SK-N-SH (cell line): ENCODE results near the gene NFX1. TPM values are rescaled to one million over a fixed set of nuclear protein-coding genes. Genes with fewer than 3 reads are reported as not detected.

Experiments used
- CTCF ChIA-PET: fragments of 300-600, 350-600 bp; formaldehyde crosslinking; extraction: SDS; loops from one replicate; lab custom pipeline; 2021; lab: Yijun Ruan, JAX
- POLR2A ChIA-PET: fragments of 350-600 bp; sonication (Branson Sonifier 250); formaldehyde crosslinking; extraction: SDS; loops from one replicate; lab custom pipeline; 2020; ENCODE audit warnings: antibody characterized with exemption, inconsistent platforms; lab: Yijun Ruan, JAX
- DNase-seq: peaks from one replicate; pipeline ENCODE4 v3.0.0; 2012
- H2AFZ ChIP-seq: fragments of 200-600 bp; sonication (generic); 2 replicates; pipeline ENCODE4 v1.8.1; 2016; ENCODE audit warnings: antibody characterized with exemption, mild to moderate bottlenecking, low read depth
- H3F3A ChIP-seq: fragments of 200-600 bp; sonication (generic); replicated peaks from 2 replicates; pipeline ENCODE3; 2016; ENCODE audit warnings: antibody characterized with exemption, mild to moderate bottlenecking; ENCODE audit not compliant: insufficient read depth
- H3K27ac ChIP-seq, 2 experiments: fragments of 200-500 bp in 1 of 2; fragments of 200-600 bp in 1 of 2; sonication (Bioruptor generic) in 1 of 2; sonication (generic), shearing (Covaris generic) in 1 of 2; 2 replicates each; pipeline versions ENCODE4 v1.5.1 to v1.6.1; 2014 to 2016; ENCODE audit warnings: low read depth in 2 of 2, inconsistent platforms in 1 of 2, low read length in 1 of 2, mild to moderate bottlenecking in 1 of 2, mixed read lengths in 1 of 2
- H3K27me3 ChIP-seq: fragments of 200-600 bp; sonication (generic), shearing (Covaris generic); 2 replicates; pipeline ENCODE4 v1.6.1; 2016; ENCODE audit warnings: mixed run types; ENCODE audit not compliant: insufficient read depth
- H3K36me3 ChIP-seq, 2 experiments: fragments of 200-500 bp in 1 of 2; fragments of 200-600 bp in 1 of 2; sonication (Bioruptor generic) in 1 of 2; sonication (generic) in 1 of 2; replicated peaks in 1 of 2; 2 replicates each; pipeline versions ENCODE3 to v1.5.1; 2014 to 2016; ENCODE audit warnings: low read length in 1 of 2, mild to moderate bottlenecking in 1 of 2; ENCODE audit not compliant: insufficient read depth in 2 of 2, control insufficient read depth in 1 of 2
- H3K4me1 ChIP-seq, 2 experiments: fragments of 200-500 bp in 1 of 2; fragments of 200-600 bp in 1 of 2; sonication (Bioruptor generic) in 1 of 2; sonication (generic), shearing (Covaris generic) in 1 of 2; 2 replicates each; pipeline versions ENCODE4 v1.5.1 to v1.6.1; 2014 to 2016; ENCODE audit warnings: low read depth in 1 of 2, low read length in 1 of 2, mixed run types in 1 of 2; ENCODE audit not compliant: insufficient read depth in 2 of 2, control insufficient read depth in 1 of 2
- H3K4me2 ChIP-seq: fragments of 200-600 bp; sonication (generic), shearing (Covaris generic); 2 replicates; pipeline ENCODE4 v1.6.1; 2017; ENCODE audit warnings: mixed run types
- H3K4me3 ChIP-seq, 2 experiments: fragments of 200-500 bp in 1 of 2; fragments of 200-600 bp in 1 of 2; sonication (Bioruptor generic) in 1 of 2; sonication (generic), shearing (Covaris generic) in 1 of 2; 2 replicates each; pipeline versions ENCODE4 v1.5.1 to v1.8.1; 2014 to 2016; ENCODE audit warnings: low read depth in 2 of 2, inconsistent platforms in 1 of 2, low read length in 1 of 2, mild to moderate bottlenecking in 1 of 2, mixed read lengths in 1 of 2, moderate library complexity in 1 of 2
- H3K79me2 ChIP-seq: fragments of 200-600 bp; sonication (generic); 2 replicates; pipeline ENCODE4 v1.8.1; 2017; ENCODE audit warnings: mild to moderate bottlenecking; ENCODE audit not compliant: insufficient read depth
- H3K9ac ChIP-seq: fragments of 200-600 bp; sonication (generic); 2 replicates; pipeline ENCODE4 v1.6.1; 2017; ENCODE audit warnings: mixed run types
- H3K9me2 ChIP-seq: fragments of 200-600 bp; sonication (generic); 2 replicates; pipeline ENCODE4 v1.6.1; 2017; ENCODE audit warnings: mixed run types
- H3K9me3 ChIP-seq: fragments of 200-600 bp; sonication (generic); 2 replicates; pipeline ENCODE4 v1.6.1; 2017; ENCODE audit warnings: mixed run types, mild to moderate bottlenecking, moderate library complexity
- H4K20me1 ChIP-seq: fragments of 200-600 bp; sonication (generic); 2 replicates; pipeline ENCODE4 v1.6.1; 2017; ENCODE audit warnings: mild to moderate bottlenecking, mixed run types; ENCODE audit not compliant: insufficient read depth
- CTCF ChIP-seq: fragments of 200-600 bp; sonication (generic); IDR thresholded peaks from 2 replicates; pipeline ENCODE4 v1.6.1; 2017; ENCODE audit warnings: antibody characterized with exemption, mild to moderate bottlenecking, moderate library complexity
- EZH2phosphoT487 ChIP-seq: fragments of 200-600 bp; sonication (generic); IDR thresholded peaks from 2 replicates; pipeline ENCODE4 v1.6.1; 2017; ENCODE audit warnings: low read depth, mixed run types, mild to moderate bottlenecking, antibody characterized with exemption, moderate library complexity, borderline replicate concordance
- FOSL2 ChIP-seq: IDR thresholded peaks from 2 replicates; pipeline ENCODE4 v1.4.0; 2012; ENCODE audit warnings: low read depth, mild to moderate bottlenecking, moderate library complexity, borderline replicate concordance
- GABPA ChIP-seq: IDR thresholded peaks from 2 replicates; pipeline ENCODE4 v1.4.0; 2012; ENCODE audit warnings: low read depth, mild to moderate bottlenecking
- IRF3 ChIP-seq: fragments of 150-350 bp; IDR thresholded peaks from 2 replicates; pipeline ENCODE4 v1.6.1; 2016; ENCODE audit warnings: mild to moderate bottlenecking, low read depth, low read length
- JUND ChIP-seq: IDR thresholded peaks from 2 replicates; pipeline ENCODE4 v1.4.0; 2012
- NRF1 ChIP-seq: IDR thresholded peaks from 2 replicates; pipeline ENCODE4 v1.6.1; 2012; ENCODE audit warnings: low read depth, mild to moderate bottlenecking, low read length
- POLR2AphosphoS5 ChIP-seq: IDR thresholded peaks from 2 replicates; pipeline ENCODE4 v1.6.1; 2012; ENCODE audit warnings: low read depth, low read length
- RAD21 ChIP-seq: IDR thresholded peaks from 2 replicates; pipeline ENCODE4 v1.6.1; 2012; ENCODE audit warnings: mild to moderate bottlenecking, low read length
- RCOR1 ChIP-seq: fragments of 150-350 bp; IDR thresholded peaks from 2 replicates; pipeline ENCODE4 v1.6.1; 2017; ENCODE audit warnings: antibody characterized with exemption, low read length
- RFX5 ChIP-seq: IDR thresholded peaks from 2 replicates; pipeline ENCODE4 v1.6.1; 2012; ENCODE audit warnings: mild to moderate bottlenecking, improper control_type of control experiment, low read length
- SIN3A ChIP-seq: IDR thresholded peaks from 2 replicates; pipeline ENCODE4 v1.6.1; 2012; ENCODE audit warnings: low read depth, mild to moderate bottlenecking, low read length, moderate library complexity, borderline replicate concordance
- SMC3 ChIP-seq: IDR thresholded peaks from 2 replicates; pipeline ENCODE4 v1.6.1; 2012; ENCODE audit warnings: low read depth, low read length, improper control_type of control experiment
- TCF12 ChIP-seq: IDR thresholded peaks from 2 replicates; pipeline ENCODE4 v1.4.0; 2012
- TEAD4 ChIP-seq: IDR thresholded peaks from 2 replicates; pipeline ENCODE4 v1.4.0; 2012; ENCODE audit warnings: mild to moderate bottlenecking, borderline replicate concordance; ENCODE audit not compliant: insufficient read depth
- YY1 ChIP-seq: IDR thresholded peaks from 2 replicates; pipeline ENCODE4 v1.4.0; 2012; ENCODE audit warnings: low read depth, mild to moderate bottlenecking
- ZBTB33 ChIP-seq: IDR thresholded peaks from 2 replicates; pipeline ENCODE4 v1.4.0; 2012; ENCODE audit warnings: low read depth, borderline replicate concordance
- WGBS: methylation state at CpG from one replicate; pipeline ENCODE4 v1.1.6; 2017; ENCODE audit warnings: low lambda C conversion rate; 5-methylcytosine and 5-hydroxymethylcytosine counted together
- polyA plus RNA-seq, 3 experiments: library from polyadenylated mRNA; depleted of rRNA; stranded (reverse); fragments of >200 nt; gene quantifications; 2 replicates each; pipeline ENCODE4 v1.2.3, GENCODE V29; 2012
- TF ChIP-seq, protein P1 (sequence below): IDR thresholded peaks from 2 replicates; pipeline ENCODE4 v1.4.0; 2012; ENCODE audit warnings: low read depth, borderline replicate concordance

Gene NFX1
- polyA plus RNA-seq, 1 of the 3 experiments (the other 2 are of a cell fraction) = 19.6 TPM

DNA sequence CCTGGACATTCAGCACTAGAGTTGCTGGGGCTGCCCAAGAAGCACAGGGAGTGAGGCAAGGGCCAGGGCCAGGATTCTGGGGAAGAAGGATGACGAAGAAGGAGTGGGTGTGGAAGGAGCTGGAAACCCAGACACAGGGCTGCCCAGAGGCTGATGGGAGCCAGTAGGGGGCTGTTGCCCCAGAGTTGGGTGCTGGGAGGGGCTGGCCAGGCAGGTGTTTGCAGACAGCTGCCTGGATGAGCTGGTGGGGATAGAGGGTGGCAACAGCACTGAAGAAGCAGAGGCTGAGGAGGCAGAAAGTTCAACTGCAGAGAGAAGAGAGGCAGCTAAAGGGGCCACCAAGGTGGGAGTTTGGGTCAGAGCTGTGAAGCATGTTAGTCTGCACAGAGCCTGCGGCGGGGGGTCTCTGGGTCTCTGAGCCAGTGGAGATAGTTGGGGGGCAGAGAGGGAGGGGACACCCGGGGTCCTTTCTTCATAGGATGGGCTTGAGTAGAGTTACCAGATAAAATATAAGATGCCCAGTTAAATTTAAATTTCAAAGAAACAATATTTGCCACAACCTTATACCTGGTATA, 114.6 kb downstream of the NFX1 start:
- no peak for DNase-seq
- Histone ChIP-seq H3K4me1 (no peaks in the 10 kb centered on the region), H3F3A (no peaks in the 10 kb centered on the region), H3K4me2 (no peak overlapping the region), H3K79me2 (no peaks in the 10 kb centered on the region), H3K36me3 (no peaks in the 10 kb centered on the region), H2AFZ (no peak overlapping the region), H3K9me2 (no peaks in the 10 kb centered on the region), H3K4me3 (no peak overlapping the region), H3K9me3 (no peaks in the 10 kb centered on the region), H3K9ac (no peak overlapping the region), H3K27ac (no peak overlapping the region)
- CTCF ChIA-PET = interaction anchor here (0.6 to 6.9 kb wide), 10 partner anchors 10 to 1378 kb away, joined by 3 to 81 read pairs (median 15); partner anchors contain the start of genes ANKRD18B and NOL6
- TF ChIP-seq NRF1 = no peak
- TF ChIP-seq GABPA = no peak
- no peak for TF ChIP-seq RFX5
- no peak for TF ChIP-seq IRF3
- TF ChIP-seq, all 33 proteins: peak for 0
- WGBS = 82% methylated on average over 4 of the region's 4 CpGs
- POLR2A ChIA-PET = interaction anchor here (0.6 kb wide), 1 partner anchor 48 kb away, joined by 3 read pairs; no protein-coding TSS in a partner anchor
- H4K20me1 ChIP-seq = no peaks in the 10 kb centered on the region
- H3K27me3 ChIP-seq = no peaks in the 10 kb centered on the region

DNA sequence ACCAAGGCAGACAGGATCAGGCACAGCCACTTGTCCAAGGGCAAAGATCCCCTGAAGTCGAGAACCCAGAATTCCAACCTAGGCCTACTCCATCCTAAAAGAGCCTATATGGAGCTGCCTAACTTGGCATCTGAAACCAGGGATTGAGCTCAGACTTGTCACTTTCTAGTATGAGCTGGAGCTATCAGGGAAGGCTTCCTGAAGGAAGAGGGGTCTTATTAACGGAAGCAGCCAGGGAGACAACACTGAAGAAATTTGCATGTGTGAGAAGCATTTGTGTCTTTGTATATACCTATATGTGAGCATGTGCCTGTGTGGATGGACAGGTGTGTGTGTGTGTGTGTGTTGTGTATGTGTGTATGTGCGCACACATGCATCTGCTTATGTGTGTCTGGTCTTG, 116.7 kb downstream of the NFX1 start:
- ChIA-PET POLR2A (no interaction called here), CTCF (interaction anchor here (1.4 to 2.4 kb wide), 2 partner anchors 46 to 59 kb away, joined by 9 read pairs; no protein-coding TSS in a partner anchor)
- H3K4me1 ChIP-seq = no peaks in the 10 kb centered on the region
- no peaks in the 10 kb centered on the region for H3K36me3 ChIP-seq
- H3K4me2 ChIP-seq = no peak overlapping the region
- WGBS = 78% methylated on average over 3 of the region's 3 CpGs
- H3K9ac ChIP-seq = no peak overlapping the region
- no peaks in the 10 kb centered on the region for H3K79me2 ChIP-seq
- no peaks in the 10 kb centered on the region for H3K27me3 ChIP-seq
- no peak overlapping the region for H3K27ac ChIP-seq
- TF ChIP-seq, protein P1, sequence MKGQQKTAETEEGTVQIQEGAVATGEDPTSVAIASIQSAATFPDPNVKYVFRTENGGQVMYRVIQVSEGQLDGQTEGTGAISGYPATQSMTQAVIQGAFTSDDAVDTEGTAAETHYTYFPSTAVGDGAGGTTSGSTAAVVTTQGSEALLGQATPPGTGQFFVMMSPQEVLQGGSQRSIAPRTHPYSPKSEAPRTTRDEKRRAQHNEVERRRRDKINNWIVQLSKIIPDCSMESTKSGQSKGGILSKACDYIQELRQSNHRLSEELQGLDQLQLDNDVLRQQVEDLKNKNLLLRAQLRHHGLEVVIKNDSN = no peak
- no peak for TF ChIP-seq TEAD4
- TF ChIP-seq RFX5 = no peak
- TF ChIP-seq JUND = no peak
- TF ChIP-seq RAD21 = no peak
- TF ChIP-seq TCF12 = no peak
- no peak for TF ChIP-seq FOSL2
- TF ChIP-seq SIN3A = no peak
- no peak for TF ChIP-seq POLR2AphosphoS5
- TF ChIP-seq SMC3 = no peak
- no peak for TF ChIP-seq RCOR1
- TF ChIP-seq GABPA = no peak
- no peak for TF ChIP-seq CTCF
- no peak for TF ChIP-seq ZBTB33
- TF ChIP-seq YY1 = no peak
- TF ChIP-seq EZH2phosphoT487 = no peak
- H3F3A ChIP-seq = no peaks in the 10 kb centered on the region
- H4K20me1 ChIP-seq = no peaks in the 10 kb centered on the region
- no peak for DNase-seq
- no peaks in the 10 kb centered on the region for H3K9me3 ChIP-seq
- H2AFZ ChIP-seq = no peak overlapping the region
- H3K9me2 ChIP-seq = no peaks in the 10 kb centered on the region
- no peak overlapping the region for H3K4me3 ChIP-seq
